GM18505 (cell line): ENCODE measurements around the gene SPIN4.

ENCODE experiments used
- ATAC-seq: cut with Tn5 transposase; IDR thresholded peaks from one replicate; pipeline ENCODE4 v1.9.1; 2021; ENCODE audit not compliant: unreplicated experiment
- POLR2A ChIP-seq: IDR thresholded peaks from 4 replicates; pipeline ENCODE4 v1.6.1; 2011; ENCODE audit warnings: borderline replicate concordance; ENCODE audit not compliant: insufficient read depth, insufficient read length; ENCODE audit errors: extremely low read depth

SPIN4 gene

DNA sequence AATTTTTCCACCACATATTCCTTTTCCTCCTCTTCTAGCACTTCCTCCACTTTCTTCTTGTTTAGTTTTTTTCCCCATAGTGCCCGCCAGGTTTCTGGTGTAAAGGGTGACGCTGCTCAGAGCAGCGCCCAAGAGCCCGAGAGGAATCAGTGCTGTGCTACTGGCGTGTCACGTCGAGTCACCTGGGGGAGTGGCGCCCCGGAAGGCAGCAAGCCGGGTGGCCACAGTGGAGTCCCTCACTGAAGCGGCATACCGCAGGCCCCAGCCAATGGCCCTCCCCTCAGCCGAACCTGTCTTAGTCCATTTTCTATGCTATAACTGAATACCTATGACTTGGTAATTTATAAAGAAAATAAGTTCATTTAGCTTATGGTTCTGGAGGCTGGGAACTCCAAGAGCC, 51.5 kb downstream of the SPIN4 start:
- no peak for TF ChIP-seq POLR2A
- ATAC-seq, result no peak
